Fibroblast of mammary gland (primary cell): ENCODE measurements around the gene TMEM114.

ENCODE experiments used
- DNase-seq: peaks from one replicate; pipeline ENCODE4 v3.0.0-alpha.2; 2010; ENCODE audit warnings: low read depth
- H3K4me3 ChIP-seq: 2 replicates; pipeline ENCODE4 v1.5.1; 2011; ENCODE audit warnings: low read depth, mild to moderate bottlenecking, low read length, moderate library complexity; ENCODE audit not compliant: control insufficient read depth
- TF ChIP-seq, protein P1 (sequence below): conservative IDR thresholded peaks from 2 replicates; pipeline ENCODE4 v1.5.1; 2011; ENCODE audit warnings: low read depth, low read length, inconsistent platforms; ENCODE audit not compliant: control insufficient read depth, insufficient read depth

TMEM114 gene

DNA sequence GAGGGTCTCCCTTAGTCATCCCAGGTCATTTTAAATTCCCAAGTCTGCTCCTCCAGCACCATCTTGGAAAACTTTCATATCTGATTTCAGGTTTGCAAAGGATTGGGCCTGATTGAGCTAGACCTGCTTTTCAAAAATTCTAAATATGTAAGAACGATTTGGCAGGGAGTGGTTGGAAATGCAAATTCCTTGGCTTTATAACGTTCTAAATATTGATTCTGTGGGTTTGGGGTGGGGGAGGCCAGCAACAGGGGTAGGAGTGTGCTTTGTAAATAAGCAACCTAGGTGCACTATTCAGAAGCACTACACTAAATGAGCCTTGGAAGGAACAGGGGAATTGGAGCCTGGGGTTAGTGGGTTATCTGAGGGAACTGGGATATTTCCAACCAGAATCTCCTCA, 47.9 kb downstream of the TMEM114 start:
- TF ChIP-seq, protein P1, sequence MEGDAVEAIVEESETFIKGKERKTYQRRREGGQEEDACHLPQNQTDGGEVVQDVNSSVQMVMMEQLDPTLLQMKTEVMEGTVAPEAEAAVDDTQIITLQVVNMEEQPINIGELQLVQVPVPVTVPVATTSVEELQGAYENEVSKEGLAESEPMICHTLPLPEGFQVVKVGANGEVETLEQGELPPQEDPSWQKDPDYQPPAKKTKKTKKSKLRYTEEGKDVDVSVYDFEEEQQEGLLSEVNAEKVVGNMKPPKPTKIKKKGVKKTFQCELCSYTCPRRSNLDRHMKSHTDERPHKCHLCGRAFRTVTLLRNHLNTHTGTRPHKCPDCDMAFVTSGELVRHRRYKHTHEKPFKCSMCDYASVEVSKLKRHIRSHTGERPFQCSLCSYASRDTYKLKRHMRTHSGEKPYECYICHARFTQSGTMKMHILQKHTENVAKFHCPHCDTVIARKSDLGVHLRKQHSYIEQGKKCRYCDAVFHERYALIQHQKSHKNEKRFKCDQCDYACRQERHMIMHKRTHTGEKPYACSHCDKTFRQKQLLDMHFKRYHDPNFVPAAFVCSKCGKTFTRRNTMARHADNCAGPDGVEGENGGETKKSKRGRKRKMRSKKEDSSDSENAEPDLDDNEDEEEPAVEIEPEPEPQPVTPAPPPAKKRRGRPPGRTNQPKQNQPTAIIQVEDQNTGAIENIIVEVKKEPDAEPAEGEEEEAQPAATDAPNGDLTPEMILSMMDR: no peak
- no peak overlapping the region for H3K4me3 ChIP-seq
- DNase-seq: no peak

DNA sequence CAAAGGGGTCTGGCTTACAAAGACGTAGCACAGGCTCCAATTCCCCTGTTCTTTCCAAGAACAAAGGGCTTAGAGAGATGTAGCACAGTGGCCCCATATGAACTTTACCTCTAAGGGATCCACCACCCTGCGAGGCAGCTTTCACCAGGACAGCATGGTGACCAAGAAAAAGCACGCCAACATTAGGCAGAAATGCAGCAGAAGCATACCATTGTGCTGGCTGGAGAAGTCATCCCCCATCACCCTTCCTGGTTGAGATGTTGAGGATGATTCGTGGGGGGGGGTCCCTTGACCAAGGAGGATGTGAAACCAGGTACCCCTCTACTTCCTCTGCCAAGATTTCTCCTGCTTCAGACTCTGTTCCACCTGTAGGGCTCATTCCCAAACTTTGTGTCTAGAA, 48.4 kb downstream of the TMEM114 start:
- TF ChIP-seq, protein P1: no peak
- no peak overlapping the region for H3K4me3 ChIP-seq
- DNase-seq: no peak

DNA sequence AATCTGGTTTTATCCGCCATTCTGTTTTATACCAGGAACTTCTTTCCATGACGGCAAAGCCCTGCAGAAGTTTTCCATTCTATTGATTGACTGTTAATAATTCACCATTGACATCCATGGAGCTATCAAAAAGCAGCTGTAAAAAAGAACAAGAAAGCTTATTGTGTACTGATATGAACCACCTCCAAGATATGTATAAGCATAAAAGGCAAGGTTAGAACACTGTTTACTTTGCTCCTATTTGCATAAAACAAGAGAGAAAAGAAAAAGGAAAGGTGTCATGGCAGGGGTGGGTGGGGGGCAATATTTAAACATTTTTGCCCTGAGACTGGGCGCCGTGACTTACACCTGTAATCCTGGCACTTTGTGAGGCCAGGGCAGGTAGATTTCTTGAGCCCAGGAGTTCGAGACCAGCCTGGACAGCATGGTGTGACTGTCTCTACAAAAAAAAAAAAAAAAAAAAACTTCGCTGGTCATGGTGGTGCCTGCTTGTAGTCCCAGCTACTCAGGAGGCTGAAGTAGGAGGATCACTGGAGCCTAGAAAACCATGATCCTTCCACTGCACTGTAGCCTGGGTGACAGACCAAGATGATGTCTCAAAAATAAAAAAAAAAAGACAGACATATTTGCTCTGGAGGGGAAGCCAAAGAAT, 52.5 kb downstream of the TMEM114 start:
- TF ChIP-seq, protein P1: no peak
- no peak overlapping the region for H3K4me3 ChIP-seq
- DNase-seq: no peak

DNA sequence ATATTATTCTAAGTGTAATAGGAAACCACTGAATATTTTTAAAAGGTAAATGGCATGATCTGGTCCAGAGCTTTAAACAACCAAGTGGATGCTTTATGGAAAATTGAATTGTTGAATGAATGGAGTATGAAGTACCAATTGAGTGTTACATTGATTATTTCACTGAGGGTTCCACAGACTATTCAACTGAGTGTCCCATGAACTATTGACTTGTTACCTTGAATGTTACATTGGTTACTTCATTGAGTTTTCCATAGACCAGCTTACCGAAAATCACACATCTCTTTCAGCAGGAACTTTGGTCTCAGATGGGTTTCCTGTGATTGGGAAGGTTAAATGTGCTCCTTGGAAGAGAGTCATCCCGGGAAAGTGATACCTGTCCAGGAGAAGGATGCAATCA, 56.8 kb downstream of the TMEM114 start:
- TF ChIP-seq, protein P1: no peak
- no peak overlapping the region for H3K4me3 ChIP-seq
- DNase-seq: no peak

DNA sequence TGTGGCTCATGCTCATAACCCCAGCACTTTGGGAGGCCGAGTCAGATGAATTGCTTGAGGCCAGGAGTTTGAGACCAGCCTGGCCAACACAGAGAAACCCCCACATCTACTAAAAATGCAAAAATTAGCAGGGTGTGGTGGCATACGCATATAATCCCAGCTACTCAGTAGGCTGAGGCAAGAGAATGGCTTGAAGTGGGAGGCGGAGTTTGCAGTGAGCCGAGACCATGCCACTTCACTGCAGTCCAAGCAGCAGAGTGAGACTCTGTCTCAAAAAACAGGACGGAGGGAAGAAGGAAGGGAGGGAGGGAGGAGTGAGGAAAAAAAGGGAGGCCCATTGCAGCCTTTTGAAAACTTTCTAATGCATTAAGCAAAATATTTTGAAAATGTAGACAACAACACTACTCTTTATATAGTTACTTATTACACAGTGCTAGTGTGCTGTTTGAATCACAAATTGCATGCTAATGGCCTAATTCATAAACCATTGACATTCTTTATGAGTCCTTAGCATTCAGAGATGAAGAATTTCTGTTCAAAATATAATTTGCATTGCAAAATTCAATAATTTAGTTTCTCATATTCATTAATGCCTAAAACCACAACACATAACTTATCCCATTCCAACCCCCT, 59.4 kb downstream of the TMEM114 start:
- TF ChIP-seq, protein P1: no peak
- no peak overlapping the region for H3K4me3 ChIP-seq
- DNase-seq: no peak

DNA sequence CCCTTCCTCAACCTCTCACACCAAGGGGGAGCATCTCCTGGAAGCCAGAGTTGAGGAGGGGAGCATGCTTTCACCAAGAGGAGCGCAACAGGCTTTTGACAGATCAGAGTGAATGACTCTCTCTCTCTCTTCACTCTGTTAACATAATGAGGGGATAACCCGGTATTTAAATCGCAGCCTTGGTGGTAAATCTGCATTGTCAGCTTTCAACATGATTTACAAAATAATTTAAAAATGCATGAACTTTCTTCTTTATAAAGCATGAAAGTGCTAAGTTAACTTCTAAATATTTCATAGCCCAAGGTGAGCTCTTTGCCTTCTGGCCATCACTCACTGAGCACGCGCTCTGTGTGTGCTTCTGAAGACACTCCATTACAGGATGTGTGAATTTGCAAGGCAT, 61.8 kb downstream of the TMEM114 start:
- TF ChIP-seq, protein P1: no peak
- no peak overlapping the region for H3K4me3 ChIP-seq
- no peak for DNase-seq

DNA sequence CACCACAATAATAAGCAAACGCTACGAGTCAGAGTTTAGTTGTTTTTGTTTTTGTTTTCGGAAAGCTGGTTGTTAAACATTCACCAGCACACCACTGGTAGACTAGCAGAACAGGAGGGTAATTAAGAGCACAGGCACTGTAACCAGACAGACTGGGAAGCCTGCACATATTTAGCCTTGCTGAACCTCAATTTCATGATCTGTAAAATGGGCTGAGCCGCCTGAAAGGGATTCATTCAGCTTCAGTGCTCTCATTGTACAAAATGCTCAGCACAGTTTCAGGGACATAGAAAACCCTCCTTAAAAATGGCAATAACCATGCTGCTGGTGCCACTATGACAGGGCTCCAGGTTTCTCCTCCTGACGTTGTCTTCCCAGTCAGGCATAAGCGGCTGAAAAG, 66.4 kb downstream of the TMEM114 start:
- no peak for DNase-seq
- H3K4me3 ChIP-seq: no peak overlapping the region
- TF ChIP-seq, protein P1: no peak
